H1 (cell line): Measurements from ENCODE around the gene KRT27. TPM values are rescaled to one million over a fixed set of nuclear protein-coding genes. Genes with fewer than 3 reads are reported as not detected.

Experiments
- CTCF ChIA-PET: fragments of 300-600 bp; sonication (Branson Sonifier 250); formaldehyde crosslinking; loops from one replicate; lab custom pipeline; 2021; ENCODE audit not compliant: partially characterized antibody; lab: Charles Lee
- POLR2A ChIA-PET: fragments of 300-600 bp; sonication (Branson Sonifier 250); formaldehyde crosslinking; loops from one replicate; lab custom pipeline; 2021; ENCODE audit warnings: inconsistent platforms; ENCODE audit not compliant: partially characterized antibody; lab: Charles Lee
- DNase-seq, 2 experiments: peaks; one replicate each; pipeline versions ENCODE4 v3.0.0 to v3.0.0-alpha.2; 2010 to 2022; ENCODE audit warnings: low spot score in 2 of 2, low read depth in 1 of 2, mixed read lengths in 1 of 2
- FAIRE-seq: peaks from 2 replicates; lab custom pipeline; 2011; peaks lifted over from hg19 to GRCh38; lab: Jason Lieb, UNC
- H2AFZ ChIP-seq: 2 replicates; pipeline ENCODE4 v1.8.1; 2012; ENCODE audit warnings: low read length, inconsistent platforms
- H2AK5ac ChIP-seq: 2 replicates; pipeline ENCODE4 v1.6.1; 2013; ENCODE audit warnings: low read depth, low read length
- H2BK120ac ChIP-seq: replicated peaks from 2 replicates; pipeline ENCODE3; 2013; ENCODE audit warnings: low read depth, low read length, inconsistent platforms
- H2BK12ac ChIP-seq: 2 replicates; pipeline ENCODE4 v1.6.1; 2013; ENCODE audit warnings: low read depth, low read length
- H2BK15ac ChIP-seq: 2 replicates; pipeline ENCODE4 v1.6.1; 2013; ENCODE audit warnings: low read length
- H2BK20ac ChIP-seq: 2 replicates; pipeline ENCODE4 v1.6.1; 2013; ENCODE audit warnings: low read length
- H2BK5ac ChIP-seq: 2 replicates; pipeline ENCODE4 v1.6.1; 2013; ENCODE audit warnings: low read depth, low read length
- H3K14ac ChIP-seq: 2 replicates; pipeline ENCODE4 v1.6.1; 2013; ENCODE audit warnings: inconsistent platforms; ENCODE audit not compliant: insufficient read length
- H3K18ac ChIP-seq: 2 replicates; pipeline ENCODE4 v1.6.1; 2013; ENCODE audit warnings: low read length; ENCODE audit errors: extremely low read depth
- H3K23ac ChIP-seq: 2 replicates; pipeline ENCODE4 v1.6.1; 2013; ENCODE audit warnings: inconsistent platforms; ENCODE audit not compliant: insufficient read length
- H3K23me2 ChIP-seq: 2 replicates; pipeline ENCODE4 v1.6.1; 2013; ENCODE audit warnings: low read depth, low read length
- H3K27ac ChIP-seq: 2 replicates; pipeline ENCODE4 v1.6.1; 2011; ENCODE audit warnings: low read depth, low read length, inconsistent platforms
- H3K27me3 ChIP-seq, 4 experiments: replicated peaks in 1 of 4; 1 replicate in 1 of 4; 2 replicates in 3 of 4; pipeline versions ENCODE4 v1.6.1 to v1.8.1; 2011 to 2013; ENCODE audit warnings: low read length in 3 of 4, mild to moderate bottlenecking in 3 of 4, inconsistent platforms in 2 of 4, mixed read lengths in 2 of 4, moderate library complexity in 1 of 4; ENCODE audit not compliant: control insufficient read depth in 3 of 4, insufficient read depth in 3 of 4; ENCODE audit errors: extremely low read depth in 1 of 4
- H3K36me3 ChIP-seq, 4 experiments: 2 replicates each; pipeline versions ENCODE4 v1.6.1 to v1.8.1; 2011 to 2013; ENCODE audit warnings: mild to moderate bottlenecking in 4 of 4, low read length in 3 of 4, moderate library complexity in 2 of 4, control low read depth in 1 of 4, inconsistent platforms in 1 of 4; ENCODE audit not compliant: insufficient read depth in 4 of 4, control insufficient read depth in 2 of 4
- H3K4ac ChIP-seq: replicated peaks from 2 replicates; pipeline ENCODE3; 2013; ENCODE audit warnings: low read length, low read depth, mixed read lengths, inconsistent platforms; ENCODE audit not compliant: insufficient read length
- H3K4me1 ChIP-seq, 4 experiments: replicated peaks in 1 of 4; 1 replicate in 1 of 4; 2 replicates in 3 of 4; pipeline versions ENCODE4 v1.6.1 to v1.8.1; 2011 to 2013; ENCODE audit warnings: low read length in 3 of 4, inconsistent platforms in 2 of 4, mixed read lengths in 1 of 4; ENCODE audit not compliant: insufficient read depth in 4 of 4, control insufficient read depth in 3 of 4
- H3K4me2 ChIP-seq, 2 experiments: 2 replicates each; pipeline versions ENCODE4 v1.6.1 to v1.8.1; 2011 to 2013; ENCODE audit warnings: low read depth in 2 of 2, low read length in 2 of 2, control low read depth in 1 of 2, inconsistent platforms in 1 of 2, mild to moderate bottlenecking in 1 of 2; ENCODE audit not compliant: insufficient read depth in 1 of 2
- H3K4me3 ChIP-seq, 4 experiments: fragments of 200-600, 300-600 bp in 1 of 4; sonication (generic), shearing (Covaris generic), sonication (Bioruptor Twin) in 1 of 4; 2 replicates each; pipeline versions ENCODE4 v1.5.1 to v1.8.1; 2011 to 2016; ENCODE audit warnings: low read length in 4 of 4, low read depth in 3 of 4, control low read depth in 2 of 4, inconsistent platforms in 2 of 4, mild to moderate bottlenecking in 2 of 4, mixed read lengths in 1 of 4, moderate library complexity in 1 of 4; ENCODE audit not compliant: insufficient read depth in 2 of 4; ENCODE audit errors: extremely low read depth in 1 of 4
- H3K56ac ChIP-seq: replicated peaks from 2 replicates; pipeline ENCODE3; 2013; ENCODE audit warnings: low read depth, mild to moderate bottlenecking, mixed read lengths, low read length, inconsistent platforms; ENCODE audit not compliant: insufficient read length
- H3K79me1 ChIP-seq: 2 replicates; pipeline ENCODE4 v1.6.1; 2013; ENCODE audit warnings: low read depth, low read length, control low read depth
- H3K79me2 ChIP-seq, 2 experiments: 2 replicates each; pipeline versions ENCODE4 v1.6.1 to v1.8.1; 2012 to 2013; ENCODE audit warnings: low read length in 2 of 2, mild to moderate bottlenecking in 2 of 2, inconsistent platforms in 1 of 2; ENCODE audit not compliant: insufficient read depth in 2 of 2, control insufficient read depth in 1 of 2
- H3K9ac ChIP-seq, 4 experiments: replicated peaks in 1 of 4; 1 replicate in 1 of 4; 2 replicates in 3 of 4; pipeline versions ENCODE4 v1.6.1 to v1.8.1; 2011 to 2013; ENCODE audit warnings: low read depth in 3 of 4, low read length in 3 of 4, control low read depth in 2 of 4, mild to moderate bottlenecking in 2 of 4, moderate library complexity in 2 of 4, inconsistent platforms in 1 of 4; ENCODE audit errors: extremely low read depth in 1 of 4
- H3K9me3 ChIP-seq, 2 experiments: 2 replicates each; pipeline versions ENCODE4 v1.6.1 to v1.8.1; 2012 to 2013; ENCODE audit warnings: mild to moderate bottlenecking in 2 of 2, moderate library complexity in 2 of 2, control low read depth in 1 of 2, inconsistent platforms in 1 of 2, low read depth in 1 of 2, low read length in 1 of 2, mixed read lengths in 1 of 2; ENCODE audit not compliant: insufficient read depth in 2 of 2
- H4K20me1 ChIP-seq, 2 experiments: replicated peaks in 1 of 2; 2 replicates each; pipeline versions ENCODE3 to v1.8.1; 2011 to 2013; ENCODE audit warnings: inconsistent platforms in 2 of 2, low read length in 2 of 2, mild to moderate bottlenecking in 1 of 2; ENCODE audit not compliant: insufficient read depth in 2 of 2, control insufficient read depth in 1 of 2
- H4K5ac ChIP-seq: 2 replicates; pipeline ENCODE4 v1.6.1; 2013; ENCODE audit warnings: low read length, low read depth, mixed read lengths, inconsistent platforms; ENCODE audit not compliant: insufficient read length
- H4K8ac ChIP-seq: 2 replicates; pipeline ENCODE4 v1.8.0; 2013; ENCODE audit warnings: mild to moderate bottlenecking, moderate library complexity, low read length, inconsistent platforms; ENCODE audit not compliant: insufficient read depth; ENCODE audit errors: extremely low read depth
- H4K91ac ChIP-seq: replicated peaks from 2 replicates; pipeline ENCODE3; 2013; ENCODE audit warnings: low read length, mixed read lengths, inconsistent platforms; ENCODE audit not compliant: insufficient read length
- ATF2 ChIP-seq: IDR thresholded peaks from 2 replicates; pipeline ENCODE4 v1.6.1; 2012; ENCODE audit warnings: low read length, inconsistent platforms
- BRCA1 ChIP-seq: IDR thresholded peaks from 2 replicates; pipeline ENCODE4 v1.6.1; 2012; ENCODE audit warnings: low read depth, low read length, improper control_type of control experiment
- CBX8 ChIP-seq: fragments of 300-800, 300-1000 bp; sonication (generic); IDR thresholded peaks from 2 replicates; pipeline ENCODE4 v1.7.1; 2016; ENCODE audit warnings: low read depth, low read length, borderline replicate concordance
- CEBPB ChIP-seq: IDR thresholded peaks from 2 replicates; pipeline ENCODE4 v1.6.1; 2012; ENCODE audit warnings: low read depth, low read length
- CTBP2 ChIP-seq: IDR thresholded peaks from 2 replicates; pipeline ENCODE4 v1.7.0; 2011; ENCODE audit warnings: borderline replicate concordance, mild to moderate bottlenecking, moderate library complexity, mixed read lengths, low read length; ENCODE audit not compliant: insufficient read depth, insufficient read length
- E2F6 ChIP-seq: IDR thresholded peaks from 2 replicates; pipeline ENCODE4 v1.6.1; 2012; ENCODE audit warnings: inconsistent platforms
- FOSL1 ChIP-seq: IDR thresholded peaks from 2 replicates; pipeline ENCODE4 v1.6.1; 2011; ENCODE audit warnings: mild to moderate bottlenecking, low read depth, low read length, moderate library complexity; ENCODE audit not compliant: insufficient read depth
- JUND ChIP-seq: IDR thresholded peaks from 2 replicates; pipeline ENCODE4 v1.6.1; 2011; ENCODE audit warnings: mild to moderate bottlenecking, improper control_type of control experiment, low read length
- NANOG ChIP-seq: IDR thresholded peaks from 2 replicates; pipeline ENCODE4 v1.6.1; 2011; ENCODE audit warnings: low read length, low read depth, mild to moderate bottlenecking, inconsistent platforms; ENCODE audit not compliant: insufficient read depth, poor library complexity, severe bottlenecking
- RNF2 ChIP-seq: fragments of 200-900, 300-1000 bp; sonication (generic); IDR thresholded peaks from 2 replicates; pipeline ENCODE4 v1.7.1; 2016; ENCODE audit warnings: borderline replicate concordance, low read depth, mild to moderate bottlenecking, antibody characterized with exemption, low read length; ENCODE audit not compliant: poor library complexity, severe bottlenecking; ENCODE audit errors: missing control alignments
- TBP ChIP-seq: IDR thresholded peaks from 2 replicates; pipeline ENCODE4 v1.6.1; 2011; ENCODE audit warnings: low read depth, low read length, improper control_type of control experiment
- TEAD4 ChIP-seq: IDR thresholded peaks from 2 replicates; pipeline ENCODE4 v1.6.1; 2012; ENCODE audit warnings: low read depth, low read length, inconsistent platforms, mixed read lengths
- WGBS, 2 experiments: shearing (Covaris generic) in 1 of 2; methylation state at CpG; one replicate each; pipeline versions ENCODE4 v1.1.6 to v1.1.7; 2013 to 2015; ENCODE audit warnings: low lambda C conversion rate in 2 of 2, mixed read lengths in 2 of 2, inconsistent platforms in 1 of 2, low coverage in 1 of 2, missing lambda C conversion rate in 1 of 2; ENCODE audit not compliant: insufficient replicate concordance in 2 of 2, insufficient coverage in 1 of 2, insufficient read length in 1 of 2; ENCODE audit errors: extremely low coverage in 1 of 2, missing lambda C conversion rate in 1 of 2; 5-methylcytosine and 5-hydroxymethylcytosine counted together
- polyA plus RNA-seq, 7 experiments: library from polyadenylated mRNA; depleted of rRNA in 3 of 7; stranded (reverse) in 5 of 7; unstranded in 2 of 7; fragments of >200 nt in 5 of 7; fragments of 200-250 nt in 2 of 7; gene quantifications; 1 replicate in 5 of 7; 2 replicates in 1 of 7; 4 replicates in 1 of 7; pipeline versions ENCODE4 v1.2.1 to v1.2.3, GENCODE V29; 2011 to 2013; ENCODE audit warnings: missing spikeins in 2 of 7, mixed read lengths in 2 of 7
- total RNA-seq: library from RNA; stranded (reverse); fragmentation: NEBNext Ultra II Directional; extraction: Animal tissue kit (Norgen Biotek cat#: 25700); gene quantifications from 2 replicates; pipeline ENCODE4 v1.2.1, GENCODE V29; 2021

Gene KRT27
- total and polyA plus RNA-seq, 2 of the 8 experiments (the other 6 are each of a cell fraction or from before 2014, with no cell fraction given) = not detected

DNA sequence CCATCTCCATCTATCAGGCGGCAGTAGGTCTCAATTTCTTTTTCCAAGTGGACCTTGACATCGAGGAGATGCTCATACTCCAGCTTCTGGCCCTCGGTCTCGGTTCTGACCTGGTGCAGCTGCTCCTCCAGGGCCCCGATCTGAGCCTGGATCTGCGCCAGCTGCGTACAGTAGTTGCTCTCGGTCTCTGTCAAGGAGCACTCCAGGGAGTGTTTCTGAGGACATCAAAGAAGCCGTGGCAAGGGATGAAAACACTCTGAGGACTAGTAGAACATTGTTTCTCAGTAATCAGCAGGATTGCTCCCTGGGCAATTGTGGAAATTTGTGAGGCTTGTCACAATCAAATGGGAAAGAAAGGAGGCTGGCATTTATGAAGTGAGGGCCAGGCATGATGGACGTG lies 11.5 kb upstream of the KRT27 start:
- Histone ChIP-seq H3K9me3 (no peaks in the 10 kb centered on the region), H3K9ac (no peak overlapping the region), H3K79me1 (no peaks in the 10 kb centered on the region), H3K23me2 (no peaks in the 10 kb centered on the region), H4K5ac (no peak overlapping the region), H3K36me3 (no peaks in the 10 kb centered on the region), H2BK15ac (no peak overlapping the region), H2AK5ac (no peak overlapping the region), H2BK5ac (no peak overlapping the region), H2BK120ac (no peak overlapping the region), H2BK12ac (no peak overlapping the region), H3K56ac (no peak overlapping the region), H3K4me2 (no peak overlapping the region), H3K4ac (no peak overlapping the region), H4K91ac (no peak overlapping the region), H2AFZ (no peak overlapping the region), H4K20me1 (no peaks in the 10 kb centered on the region), H3K79me2 (no peaks in the 10 kb centered on the region), H2BK20ac (no peak overlapping the region), H3K14ac (no peak overlapping the region), H3K18ac (no peak overlapping the region), H3K4me3 (no peak overlapping the region), H3K23ac (no peak overlapping the region), H3K4me1 (no peaks in the 10 kb centered on the region), H3K27ac (no peak overlapping the region), H3K27me3 (no peaks in the 10 kb centered on the region), H4K8ac (no peak overlapping the region)
- ChIA-PET CTCF (interaction anchor here (1.0 to 2.3 kb wide), 3 partner anchors 44 to 178 kb away, joined by 3 to 17 read pairs (median 6); no protein-coding TSS in a partner anchor), POLR2A (no interaction called here)
- WGBS, 2 experiments = 89% methylated on average over 10 of the region's 10 CpGs; no CpG with 5 or more reads in 1 of the 2 experiments
- DNase-seq = no peak
- FAIRE-seq = no peak
- TF ChIP-seq TBP = no peak
- TF ChIP-seq CTBP2 = no peak
- no peak for TF ChIP-seq RNF2
- no peak for TF ChIP-seq E2F6
- TF ChIP-seq CBX8 = no peak
- TF ChIP-seq FOSL1 = no peak
- no peak for TF ChIP-seq BRCA1
- TF ChIP-seq ATF2 = no peak
- TF ChIP-seq NANOG = no peak
- TF ChIP-seq JUND = no peak
- no peak for TF ChIP-seq CEBPB
- no peak for TF ChIP-seq TEAD4
